CD14-positive monocyte (primary cell): ENCODE results near the gene EXD3. TPM values are rescaled to one million over a fixed set of nuclear protein-coding genes. Genes with fewer than 3 reads are reported as not detected.

Experiments used
- DNase-seq, 3 donors: peaks; one replicate each; pipeline ENCODE4 v3.0.0-alpha.2; 2011 to 2022
- H2AFZ ChIP-seq: 2 replicates; pipeline ENCODE4 v1.6.0; 2012; ENCODE audit warnings: mild to moderate bottlenecking, low read depth, low read length, inconsistent platforms; ENCODE audit not compliant: insufficient read depth, poor library complexity, severe bottlenecking
- H3K27ac ChIP-seq, 2 donors: 1 replicate in 1 of 2; 2 replicates in 1 of 2; pipeline ENCODE4 v1.5.1; 2012 to 2013; ENCODE audit warnings: low read length in 2 of 2, control low read depth in 1 of 2, inconsistent platforms in 1 of 2, low read depth in 1 of 2, mild to moderate bottlenecking in 1 of 2
- H3K27me3 ChIP-seq, 2 donors: one replicate each; pipeline versions ENCODE4 v1.6.0 to v1.6.1; 2011 to 2013; ENCODE audit warnings: low read length in 2 of 2; ENCODE audit not compliant: control insufficient read depth in 2 of 2, insufficient read depth in 2 of 2
- H3K36me3 ChIP-seq, 2 donors: replicated peaks in 1 of 2; 1 replicate in 1 of 2; 2 replicates in 1 of 2; pipeline versions ENCODE4 v1.5.1 to v1.6.1; 2012 to 2013; ENCODE audit warnings: low read length in 2 of 2, control low read depth in 1 of 2, inconsistent platforms in 1 of 2, mild to moderate bottlenecking in 1 of 2; ENCODE audit not compliant: insufficient read depth in 2 of 2, control insufficient read depth in 1 of 2
- H3K4me1 ChIP-seq, 2 donors: 1 replicate in 1 of 2; 2 replicates in 1 of 2; pipeline versions ENCODE4 v1.5.1 to v1.6.1; 2012 to 2013; ENCODE audit warnings: low read length in 2 of 2, control low read depth in 1 of 2, inconsistent platforms in 1 of 2, mild to moderate bottlenecking in 1 of 2, moderate library complexity in 1 of 2; ENCODE audit not compliant: insufficient read depth in 2 of 2, control insufficient read depth in 1 of 2
- H3K4me2 ChIP-seq: replicated peaks from 2 replicates; pipeline ENCODE3; 2012; ENCODE audit warnings: low read length, moderate library complexity, mild to moderate bottlenecking; ENCODE audit not compliant: poor library complexity, severe bottlenecking; ENCODE audit errors: extremely low read depth
- H3K4me3 ChIP-seq, 3 experiments: fragments of 200-600 bp in 1 of 3; sonication (generic) in 1 of 3; replicated peaks in 1 of 3; 1 replicate in 2 of 3; 2 replicates in 1 of 3; pipeline ENCODE4 v1.5.1; 2011 to 2013; ENCODE audit warnings: low read length in 3 of 3, mild to moderate bottlenecking in 3 of 3, control low read depth in 2 of 3, low read depth in 2 of 3, inconsistent platforms in 1 of 3, moderate library complexity in 1 of 3
- H3K79me2 ChIP-seq: 2 replicates; pipeline ENCODE4 v1.6.0; 2012; ENCODE audit warnings: mild to moderate bottlenecking, control low read depth, inconsistent platforms, low read length, moderate library complexity; ENCODE audit not compliant: insufficient read depth
- H3K9ac ChIP-seq: 2 replicates; pipeline ENCODE4 v1.6.0; 2017; ENCODE audit warnings: low read length, mild to moderate bottlenecking; ENCODE audit not compliant: insufficient read depth, poor library complexity, severe bottlenecking
- H3K9me3 ChIP-seq, 2 donors: replicated peaks in 1 of 2; 1 replicate in 1 of 2; 2 replicates in 1 of 2; pipeline versions ENCODE4 v1.5.1 to v1.6.1; 2012 to 2013; ENCODE audit warnings: low read length in 2 of 2, control low read depth in 1 of 2; ENCODE audit not compliant: control insufficient read depth in 1 of 2, insufficient read depth in 1 of 2
- H4K20me1 ChIP-seq: 2 replicates; pipeline ENCODE4 v1.6.0; 2012; ENCODE audit warnings: mild to moderate bottlenecking, low read length, control low read depth, moderate library complexity; ENCODE audit not compliant: insufficient read depth
- H3K27ac Mint-ChIP-seq, 7 donors: one replicate each; pipeline ENCODE4 v1.8.0; 2020; ENCODE audit warnings: mild to moderate bottlenecking in 7 of 7, mixed read lengths in 7 of 7, moderate library complexity in 6 of 7, inconsistent platforms in 2 of 7
- H3K27me3 Mint-ChIP-seq, 3 donors: one replicate each; pipeline ENCODE4 v1.8.0; 2021 to 2022; ENCODE audit warnings: low read depth in 3 of 3, mild to moderate bottlenecking in 3 of 3, mixed read lengths in 3 of 3, moderate library complexity in 3 of 3, inconsistent platforms in 1 of 3
- H3K36me3 Mint-ChIP-seq, 2 donors: one replicate each; pipeline ENCODE4 v1.8.0; 2020; ENCODE audit warnings: mixed read lengths in 2 of 2, inconsistent platforms in 1 of 2, mild to moderate bottlenecking in 1 of 2
- H3K4me1 Mint-ChIP-seq: one replicate; pipeline ENCODE4 v1.8.0; 2020; ENCODE audit warnings: mild to moderate bottlenecking, mixed read lengths
- H3K4me3 Mint-ChIP-seq, 2 donors: one replicate each; pipeline ENCODE4 v1.8.0; 2020; ENCODE audit warnings: mild to moderate bottlenecking in 2 of 2, mixed read lengths in 2 of 2, moderate library complexity in 1 of 2
- H3K9me3 Mint-ChIP-seq, 7 donors: one replicate each; pipeline ENCODE4 v1.8.0; 2020 to 2022; ENCODE audit warnings: mixed read lengths in 7 of 7, mild to moderate bottlenecking in 6 of 7, moderate library complexity in 6 of 7, inconsistent platforms in 2 of 7
- WGBS: methylation state at CpG from one replicate; pipeline ENCODE4 v1.1.5; 2013; ENCODE audit warnings: missing lambda C conversion rate; ENCODE audit not compliant: insufficient coverage; 5-methylcytosine and 5-hydroxymethylcytosine counted together
- intact Hi-C, 2 donors: fragments of 100-400 bp; cut with micrococcal nuclease; formaldehyde crosslinking; loops; one replicate each; pipeline versions ENCODE4 v1.15.0 to v1.15.1; 2023
- polyA plus RNA-seq, 3 donors: library from polyadenylated mRNA; depleted of rRNA in 1 of 3; unstranded in 2 of 3; stranded (reverse) in 1 of 3; fragments of 300-500 nt in 2 of 3; fragments of >200 nt in 1 of 3; fragmentation: Illumina TruSeq in 2 of 3; gene quantifications; 1 replicate in 2 of 3; 2 replicates in 1 of 3; pipeline ENCODE4 v1.2.3, GENCODE V29; 2012 to 2021
- TF ChIP-seq, protein P1 (sequence below): fragments of 200-600 bp; IDR thresholded peaks from one replicate; pipeline ENCODE4 v1.8.0; 2022; ENCODE audit warnings: antibody characterized with exemption, mild to moderate bottlenecking

EXD3 gene
- polyA plus RNA-seq, 3 donors: 2.0 to 10.8 (median 3.0) TPM

DNA sequence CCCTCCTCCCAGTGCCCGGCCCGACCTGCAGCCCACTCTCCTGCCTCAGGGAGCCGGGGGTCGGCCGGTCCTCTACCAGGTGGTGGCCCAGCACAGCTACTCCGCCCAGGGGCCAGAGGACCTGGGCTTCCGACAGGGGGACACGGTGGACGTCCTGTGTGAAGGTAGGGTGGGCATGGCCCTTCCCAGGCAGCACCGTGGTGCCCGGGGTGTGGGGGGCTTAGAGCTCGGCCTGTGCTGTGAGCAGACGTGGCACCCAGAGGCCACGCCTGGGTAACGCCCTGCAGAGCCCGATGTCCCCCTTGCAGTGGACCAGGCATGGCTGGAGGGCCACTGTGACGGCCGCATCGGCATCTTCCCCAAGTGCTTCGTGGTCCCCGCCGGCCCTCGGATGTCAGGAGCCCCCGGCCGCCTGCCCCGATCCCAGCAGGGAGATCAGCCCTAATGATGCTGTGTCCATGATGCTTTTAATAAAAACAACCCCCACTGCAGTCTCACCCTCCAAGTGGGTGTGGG lies 11.0 kb upstream of the EXD3 start:
- Histone ChIP-seq H3K36me3 (no peaks in the 10 kb centered on the region), H3K79me2 (no peaks in the 10 kb centered on the region), H3K4me3 (no peak overlapping the region), H3K27me3 (no peaks in the 10 kb centered on the region), H3K4me2 (no peak overlapping the region), H3K9me3 (no peaks in the 10 kb centered on the region), H3K27ac (no peak overlapping the region), H2AFZ (no peak overlapping the region), H4K20me1 (no peaks in the 10 kb centered on the region), H3K9ac (no peak overlapping the region), H3K4me1 (no peaks in the 10 kb centered on the region)
- Mint-ChIP-seq H3K9me3 (no peaks in the 10 kb centered on the region), H3K4me1 (no peaks in the 10 kb centered on the region), H3K27me3 (peaks cover 0 to 10% (median 3%) of the 10 kb centered on the region in 3 donors), H3K36me3 (no peaks in the 10 kb centered on the region), H3K27ac (no peak overlapping the region), H3K4me3 (no peak overlapping the region)
- intact Hi-C loops: no loop called here
- DNase-seq: no peak
- TF ChIP-seq, protein P1, sequence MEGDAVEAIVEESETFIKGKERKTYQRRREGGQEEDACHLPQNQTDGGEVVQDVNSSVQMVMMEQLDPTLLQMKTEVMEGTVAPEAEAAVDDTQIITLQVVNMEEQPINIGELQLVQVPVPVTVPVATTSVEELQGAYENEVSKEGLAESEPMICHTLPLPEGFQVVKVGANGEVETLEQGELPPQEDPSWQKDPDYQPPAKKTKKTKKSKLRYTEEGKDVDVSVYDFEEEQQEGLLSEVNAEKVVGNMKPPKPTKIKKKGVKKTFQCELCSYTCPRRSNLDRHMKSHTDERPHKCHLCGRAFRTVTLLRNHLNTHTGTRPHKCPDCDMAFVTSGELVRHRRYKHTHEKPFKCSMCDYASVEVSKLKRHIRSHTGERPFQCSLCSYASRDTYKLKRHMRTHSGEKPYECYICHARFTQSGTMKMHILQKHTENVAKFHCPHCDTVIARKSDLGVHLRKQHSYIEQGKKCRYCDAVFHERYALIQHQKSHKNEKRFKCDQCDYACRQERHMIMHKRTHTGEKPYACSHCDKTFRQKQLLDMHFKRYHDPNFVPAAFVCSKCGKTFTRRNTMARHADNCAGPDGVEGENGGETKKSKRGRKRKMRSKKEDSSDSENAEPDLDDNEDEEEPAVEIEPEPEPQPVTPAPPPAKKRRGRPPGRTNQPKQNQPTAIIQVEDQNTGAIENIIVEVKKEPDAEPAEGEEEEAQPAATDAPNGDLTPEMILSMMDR: no peak
- 94% methylated on average over 16 of the region's 26 CpGs for WGBS

DNA sequence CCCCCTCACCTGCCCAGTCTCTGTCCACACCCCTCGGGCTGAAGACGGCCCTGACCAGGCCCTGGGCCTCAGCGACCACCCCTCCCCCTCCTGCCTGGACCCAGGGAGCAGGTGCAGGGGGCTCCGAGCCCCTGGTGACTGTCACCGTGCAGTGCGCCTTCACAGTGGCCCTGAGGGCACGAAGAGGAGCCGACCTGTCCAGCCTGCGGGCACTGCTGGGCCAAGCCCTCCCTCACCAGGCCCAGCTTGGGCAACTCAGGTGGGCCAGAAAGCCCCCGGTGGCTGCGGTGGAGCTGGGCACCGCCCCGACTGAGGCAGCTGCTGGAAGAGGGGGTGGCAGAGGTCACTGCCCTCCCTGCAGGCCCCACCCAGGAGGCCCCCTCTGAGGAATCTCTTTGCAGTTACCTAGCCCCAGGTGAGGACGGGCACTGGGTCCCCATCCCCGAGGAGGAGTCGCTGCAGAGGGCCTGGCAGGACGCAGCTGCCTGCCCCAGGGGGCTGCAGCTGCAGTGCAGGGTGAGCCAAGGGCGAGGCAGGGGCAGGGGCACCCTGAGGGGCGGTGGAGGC lies 10.5 kb upstream of the EXD3 start:
- DNase-seq: no peak
- no peaks in the 10 kb centered on the region for H3K27me3 ChIP-seq
- no peaks in the 10 kb centered on the region for H3K9me3 Mint-ChIP-seq

More for the DNA sequence above, 10.5 kb upstream of the EXD3 start:
- H3K4me3 Mint-ChIP-seq: no peak overlapping the region
- no peaks in the 10 kb centered on the region for H3K4me1 Mint-ChIP-seq
- no peak overlapping the region for H3K27ac Mint-ChIP-seq
- H3K36me3 ChIP-seq: no peaks in the 10 kb centered on the region
- no peak overlapping the region for H3K4me3 ChIP-seq
- H3K36me3 Mint-ChIP-seq: no peaks in the 10 kb centered on the region
- H3K4me2 ChIP-seq: no peak overlapping the region
- no peak overlapping the region for H2AFZ ChIP-seq
- no peaks in the 10 kb centered on the region for H3K4me1 ChIP-seq
- peaks cover 0 to 10% (median 3%) of the 10 kb centered on the region in 3 donors for H3K27me3 Mint-ChIP-seq
- H3K9me3 ChIP-seq: no peaks in the 10 kb centered on the region
- intact Hi-C loops: no loop called here
- no peaks in the 10 kb centered on the region for H3K79me2 ChIP-seq
- H4K20me1 ChIP-seq: no peaks in the 10 kb centered on the region
- 92% methylated on average over 14 of the region's 19 CpGs for WGBS
- no peak overlapping the region for H3K9ac ChIP-seq
- TF ChIP-seq, protein P1: no peak
- H3K27ac ChIP-seq: no peak overlapping the region
